ENCODE data around the gene ULBP3.

ULBP3 gene

GRCh38 chr6:150037526-150038201, 31.3 kb downstream of the ULBP3 start:
- Histone ChIP-seq H3K27me3 (replicated peaks) (peaks cover 57% of the 10 kb centered on the region), H3K36me3 (replicated peaks) (no peaks in the 10 kb centered on the region), H3K27ac (no peak overlapping the region), H3K4me3 (ENCODE audit: low read depth, low read length) (no peak overlapping the region)
- DNase-seq: no peak
- no peak for TF ChIP-seq CTCF (IDR thresholded peaks at IDR 0.05; ENCODE audit: low read depth, low read length, missing control alignments)
- in situ Hi-C loops (cut with HindIII; ENCODE audit: low pct_ligation_motif_present, low sequenced_read_pairs): no loop called here

GRCh38 chr6:150036081-150036480, 32.8 kb downstream of the ULBP3 start:
- no peak for TF ChIP-seq CTCF (IDR thresholded peaks at IDR 0.05; ENCODE audit: low read depth, low read length, missing control alignments)
- no peak for DNase-seq
- Histone ChIP-seq H3K36me3 (replicated peaks) (no peaks in the 10 kb centered on the region), H3K27ac (no peak overlapping the region), H3K27me3 (replicated peaks) (peaks cover 54% of the 10 kb centered on the region), H3K4me3 (ENCODE audit: low read depth, low read length) (no peak overlapping the region)
- in situ Hi-C loops (cut with HindIII; ENCODE audit: low pct_ligation_motif_present, low sequenced_read_pairs): no loop called here

- no peak for DNase-seq
- peaks cover 43% of the 10 kb centered on the region for H3K27me3 ChIP-seq (replicated peaks)
- no peaks in the 10 kb centered on the region for H3K36me3 ChIP-seq (replicated peaks)
- H3K4me3 ChIP-seq (ENCODE audit: low read depth, low read length): no peak overlapping the region
- H3K27ac ChIP-seq: no peak overlapping the region
- in situ Hi-C loops (cut with HindIII; ENCODE audit: low pct_ligation_motif_present, low sequenced_read_pairs): no loop called here
- no peak for TF ChIP-seq CTCF (IDR thresholded peaks at IDR 0.05; ENCODE audit: low read depth, low read length, missing control alignments)
Observed at GRCh38 chr6:150033207-150033771, 35.6 kb downstream of the ULBP3 start.

DNA sequence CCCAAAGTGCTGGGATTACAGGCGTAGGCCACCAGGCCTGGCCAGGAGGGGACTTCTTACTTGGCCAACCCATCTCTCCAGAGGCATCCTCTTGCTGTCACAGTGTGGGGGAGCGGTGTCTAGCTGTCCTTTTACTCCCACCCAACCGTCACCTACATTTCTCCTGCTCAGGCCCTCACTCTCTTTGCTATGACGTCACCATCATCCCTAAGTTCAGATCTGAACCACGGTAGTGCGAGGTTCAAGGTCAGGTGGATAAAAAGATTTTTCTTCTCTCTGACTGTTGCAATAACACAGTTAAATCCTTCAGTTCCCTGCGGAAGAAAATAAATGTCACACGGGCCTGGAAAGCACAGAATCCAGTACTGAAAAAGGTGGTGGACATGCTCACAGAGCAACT, 36.3 kb downstream of the ULBP3 start:
- TF ChIP-seq CTCF (IDR thresholded peaks at IDR 0.05; ENCODE audit: low read depth, low read length, missing control alignments): no peak
- DNase-seq: no peak
- no peak overlapping the region for H3K27ac ChIP-seq
- in situ Hi-C loops (cut with HindIII; ENCODE audit: low pct_ligation_motif_present, low sequenced_read_pairs): no loop called here
- H3K4me3 ChIP-seq (ENCODE audit: low read depth, low read length): no peak overlapping the region
- H3K27me3 ChIP-seq (replicated peaks): peaks cover 38% of the 10 kb centered on the region
- H3K36me3 ChIP-seq (replicated peaks): no peaks in the 10 kb centered on the region

DNA sequence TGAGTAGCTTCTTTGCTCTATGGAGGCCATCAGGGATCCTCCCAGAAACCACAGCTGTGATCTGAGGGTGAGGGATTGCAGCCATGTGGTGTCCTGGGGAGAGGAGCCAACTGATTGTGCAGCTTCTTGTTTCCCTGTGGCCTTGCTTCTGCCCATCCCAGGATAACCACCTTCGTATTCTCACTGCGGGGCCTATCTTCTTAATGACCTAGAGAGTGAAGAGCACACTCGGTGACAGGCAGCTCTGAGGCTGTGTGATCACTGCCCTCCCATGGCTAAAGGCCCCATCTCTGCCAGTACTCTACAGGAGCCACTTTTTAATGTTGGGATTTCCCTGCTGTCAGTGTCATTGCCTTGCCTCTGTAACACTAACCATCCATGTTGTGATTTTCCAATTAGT, 38.3 kb downstream of the ULBP3 start:
- no peak overlapping the region for H3K27ac ChIP-seq
- H3K36me3 ChIP-seq (replicated peaks): no peaks in the 10 kb centered on the region
- in situ Hi-C loops (cut with HindIII; ENCODE audit: low pct_ligation_motif_present, low sequenced_read_pairs): no loop called here
- no peak for DNase-seq
- no peak for TF ChIP-seq CTCF (IDR thresholded peaks at IDR 0.05; ENCODE audit: low read depth, low read length, missing control alignments)
- no peak overlapping the region for H3K4me3 ChIP-seq (ENCODE audit: low read depth, low read length)
- peaks cover 38% of the 10 kb centered on the region for H3K27me3 ChIP-seq (replicated peaks)

GRCh38 chr6:150029749-150030148, 39.2 kb downstream of the ULBP3 start:
- Histone ChIP-seq H3K4me3 (ENCODE audit: low read depth, low read length) (no peak overlapping the region), H3K27ac (no peak overlapping the region), H3K27me3 (replicated peaks) (peaks cover 38% of the 10 kb centered on the region), H3K36me3 (replicated peaks) (no peaks in the 10 kb centered on the region)
- in situ Hi-C loops (cut with HindIII; ENCODE audit: low pct_ligation_motif_present, low sequenced_read_pairs): no loop called here
- no peak for TF ChIP-seq CTCF (IDR thresholded peaks at IDR 0.05; ENCODE audit: low read depth, low read length, missing control alignments)
- no peak for DNase-seq
